ENCODE measurements around the gene IL11.

The IL11 gene

GRCh38 chr19:55382013-55382412 is 11.8 kb upstream of the IL11 start:
- Histone ChIP-seq H2AFZ (no peak overlapping the region), H3K9me3 (ENCODE audit: control insufficient read depth, low read length) (no peaks in the 10 kb centered on the region), H3K36me3 (ENCODE audit: control insufficient read depth, insufficient read depth, low read length) (no peaks in the 10 kb centered on the region), H3K4me1 (peaks cover 9% of the 10 kb centered on the region), H3K27ac (no peak overlapping the region), H3K79me2 (peaks cover 12% of the 10 kb centered on the region), H3K4me2 (ENCODE audit: low read length) (no peak overlapping the region), H3K4me3 (ENCODE audit: low read depth, low read length) (no peak overlapping the region), H3K9ac (no peak overlapping the region), H3K27me3 (ENCODE audit: control insufficient read depth, insufficient read depth, low read length) (no peaks in the 10 kb centered on the region)
- TF ChIP-seq CTCF (IDR thresholded peaks at IDR 0.05), result no peak

DNA sequence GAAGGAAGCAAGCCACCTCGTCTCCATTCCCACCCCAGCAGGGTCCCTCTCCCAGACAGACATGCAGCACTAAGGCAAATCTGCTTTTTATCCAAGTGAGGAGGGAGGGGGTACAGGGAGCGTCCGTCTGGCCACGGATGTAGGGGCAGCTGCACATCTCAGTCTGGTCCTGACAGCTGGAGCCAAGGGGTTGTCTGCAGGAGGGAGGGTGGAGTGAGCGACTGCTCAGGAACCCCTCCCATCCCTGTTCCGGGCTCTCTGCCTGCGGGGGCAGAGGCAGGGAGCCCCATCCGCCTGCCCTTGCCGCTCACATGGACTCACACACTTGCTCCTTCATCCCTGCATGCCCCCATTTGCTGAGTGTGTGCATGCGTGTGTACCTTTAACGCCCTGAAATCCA is 8.9 kb upstream of the IL11 start:
- TF ChIP-seq CTCF (IDR thresholded peaks at IDR 0.05), result no peak
- no peaks in the 10 kb centered on the region for H3K27me3 ChIP-seq (ENCODE audit: control insufficient read depth, insufficient read depth, low read length)
- no peak overlapping the region for H3K9ac ChIP-seq
- no peak overlapping the region for H3K27ac ChIP-seq
- H2AFZ ChIP-seq, result no peak overlapping the region
- H3K4me3 ChIP-seq (ENCODE audit: low read depth, low read length), result no peak overlapping the region
- no peaks in the 10 kb centered on the region for H3K79me2 ChIP-seq
- no peak overlapping the region for H3K4me2 ChIP-seq (ENCODE audit: low read length)
- no peaks in the 10 kb centered on the region for H3K4me1 ChIP-seq
- H3K36me3 ChIP-seq (ENCODE audit: control insufficient read depth, insufficient read depth, low read length), result no peaks in the 10 kb centered on the region
- H3K9me3 ChIP-seq (ENCODE audit: control insufficient read depth, low read length), result no peaks in the 10 kb centered on the region

DNA sequence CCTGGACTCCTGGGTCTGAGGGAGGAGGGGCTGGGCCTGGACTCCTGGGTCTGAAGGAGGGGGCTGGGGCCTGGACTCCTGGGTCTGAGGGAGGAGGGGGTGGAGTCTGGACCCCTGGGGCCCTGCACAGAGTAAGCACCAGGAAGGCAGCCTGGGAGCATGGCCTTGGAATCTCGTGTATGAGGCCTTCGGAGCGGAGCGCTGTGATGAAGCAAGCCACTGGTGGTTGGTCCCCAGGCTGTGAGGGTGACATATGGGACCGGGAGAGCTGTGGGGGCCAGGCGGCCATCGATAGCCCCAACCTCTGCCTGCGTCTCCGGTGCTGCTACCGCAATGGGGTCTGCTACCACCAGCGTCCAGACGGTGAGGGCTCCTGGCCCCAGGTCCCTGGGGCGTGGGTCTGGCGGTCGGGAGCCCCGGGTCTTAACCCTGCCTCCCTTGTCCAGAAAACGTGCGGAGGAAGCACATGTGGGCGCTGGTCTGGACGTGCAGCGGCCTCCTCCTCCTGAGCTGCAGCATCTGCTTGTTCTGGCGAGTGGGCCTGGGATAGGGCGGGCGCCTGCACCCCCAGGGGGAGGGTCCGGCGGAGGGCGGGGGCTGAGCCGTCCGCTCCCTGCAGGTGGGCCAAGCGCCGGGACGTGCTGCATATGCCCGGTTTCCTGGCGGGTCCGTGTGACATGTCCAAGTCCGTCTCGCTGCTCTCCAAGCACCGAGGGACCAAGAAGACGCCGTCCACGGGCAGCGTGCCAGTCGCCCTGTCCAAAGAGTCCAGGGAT is 7.3 kb upstream of the IL11 start:
- no peak overlapping the region for H3K4me3 ChIP-seq (ENCODE audit: low read depth, low read length)
- H3K9ac ChIP-seq, result no peak overlapping the region
- no peak overlapping the region for H3K27ac ChIP-seq
- H3K4me1 ChIP-seq, result no peaks in the 10 kb centered on the region
- no peaks in the 10 kb centered on the region for H3K79me2 ChIP-seq
- no peak for TF ChIP-seq CTCF (IDR thresholded peaks at IDR 0.05)
- H3K27me3 ChIP-seq (ENCODE audit: control insufficient read depth, insufficient read depth, low read length), result no peaks in the 10 kb centered on the region
- H3K9me3 ChIP-seq (ENCODE audit: control insufficient read depth, low read length), result no peaks in the 10 kb centered on the region
- no peak overlapping the region for H3K4me2 ChIP-seq (ENCODE audit: low read length)
- no peak overlapping the region for H2AFZ ChIP-seq
- no peaks in the 10 kb centered on the region for H3K36me3 ChIP-seq (ENCODE audit: control insufficient read depth, insufficient read depth, low read length)

GRCh38 chr19:55376241-55376933 is 6.1 kb upstream of the IL11 start, which contains the start of gene TMEM190:
Gene TMEM190 (plus strand): TSS chr19:55376826. CDS start chr19:55376854, 28 bp downstream.
- Histone ChIP-seq H3K4me2 (ENCODE audit: low read length) (no peak within 1 kb of the TSS), H3K79me2 (no peaks in the 10 kb centered on the region), H3K27ac (no peak within 1 kb of the TSS), H3K9ac (no peak within 1 kb of the TSS), H3K4me3 (ENCODE audit: low read depth, low read length) (no peak within 1 kb of the TSS), H3K4me1 (no peaks in the 10 kb centered on the region), H3K9me3 (ENCODE audit: control insufficient read depth, low read length) (no peaks in the 10 kb centered on the region), H3K27me3 (ENCODE audit: control insufficient read depth, insufficient read depth, low read length) (no peaks in the 10 kb centered on the region), H2AFZ (no peak within 1 kb of the TSS), H3K36me3 (ENCODE audit: control insufficient read depth, insufficient read depth, low read length) (no peaks in the 10 kb centered on the region)
- no peak for TF ChIP-seq CTCF (IDR thresholded peaks at IDR 0.05)

All from parathyroid adenoma (tissue), 2 donors.